ENCODE data around the gene PLEKHA5. TPM values are rescaled to one million over a fixed set of nuclear protein-coding genes. Genes with fewer than 3 reads are reported as not detected.
"Not testable (repeated sequence)": the region's sequence is repeated elsewhere in the genome, so short reads cannot be mapped to it uniquely, and the experiment has no call there.

The PLEKHA5 gene
- total RNA-seq, 2 experiments from 2014 or later: 4.5 to 5.1 TPM

DNA sequence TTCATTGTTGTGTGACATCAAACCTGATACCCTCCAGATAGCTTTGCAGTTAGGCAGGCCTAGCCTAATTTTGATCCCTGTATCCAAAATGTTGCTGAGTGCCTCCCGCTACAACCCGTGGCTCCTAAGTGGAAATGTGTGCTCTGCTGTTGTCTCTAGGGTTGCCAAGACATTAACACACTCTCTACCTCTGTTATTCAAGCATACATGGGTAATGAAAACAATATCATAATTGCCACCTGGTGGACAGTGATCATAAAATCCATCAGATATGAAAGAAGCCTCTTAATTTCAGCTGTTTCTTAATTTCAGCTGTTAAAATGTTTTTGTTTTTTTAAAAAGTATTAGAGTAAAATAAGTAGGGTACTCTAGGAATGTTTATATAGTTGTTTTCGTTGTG lies 93.5 kb downstream of the PLEKHA5 start:
- ChIA-PET CTCF (interaction anchor here (0.6 kb wide), 2 partner anchors 14 to 317 kb away, joined by 4 to 6 read pairs; no protein-coding TSS in a partner anchor), POLR2A (interaction anchor here (0.7 kb wide), 1 partner anchor 239 kb away, joined by 3 read pairs; no protein-coding TSS in a partner anchor)
- DNase-seq: no peak
- no peaks in the 10 kb centered on the region for H3K36me3 Mint-ChIP-seq (ENCODE audit: low read depth)
- H3K4me3 Mint-ChIP-seq: no peak overlapping the region
- H3K9me3 Mint-ChIP-seq: no peaks in the 10 kb centered on the region
- no peaks in the 10 kb centered on the region for H3K27me3 Mint-ChIP-seq
- H3K4me1 Mint-ChIP-seq: no peaks in the 10 kb centered on the region
- no peak overlapping the region for H3K27ac Mint-ChIP-seq

DNA sequence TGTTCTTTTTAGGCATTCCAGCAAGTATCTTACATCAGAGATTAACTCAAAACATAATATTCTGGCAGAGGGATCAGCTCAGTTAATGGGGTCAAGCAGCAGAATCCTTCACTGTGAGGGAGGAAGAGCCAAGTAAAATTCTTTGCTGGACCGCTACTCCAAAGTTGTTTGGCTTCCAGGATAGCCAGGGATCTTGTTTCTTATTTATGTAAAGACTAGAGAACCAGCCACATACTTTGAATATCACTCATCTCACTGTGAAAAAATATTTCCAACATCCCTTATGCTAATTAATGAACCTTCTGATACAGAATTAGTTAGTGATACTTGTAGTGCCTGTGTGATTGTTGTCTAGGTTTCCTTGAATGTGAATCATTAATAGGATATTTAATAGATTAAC lies 94.2 kb downstream of the PLEKHA5 start:
- Mint-ChIP-seq H3K27ac (no peak overlapping the region), H3K4me3 (no peak overlapping the region), H3K9me3 (no peaks in the 10 kb centered on the region), H3K36me3 (ENCODE audit: low read depth) (no peaks in the 10 kb centered on the region), H3K4me1 (no peaks in the 10 kb centered on the region), H3K27me3 (no peaks in the 10 kb centered on the region)
- DNase-seq: no peak
- ChIA-PET POLR2A (no interaction called here), CTCF (no interaction called here)

DNA sequence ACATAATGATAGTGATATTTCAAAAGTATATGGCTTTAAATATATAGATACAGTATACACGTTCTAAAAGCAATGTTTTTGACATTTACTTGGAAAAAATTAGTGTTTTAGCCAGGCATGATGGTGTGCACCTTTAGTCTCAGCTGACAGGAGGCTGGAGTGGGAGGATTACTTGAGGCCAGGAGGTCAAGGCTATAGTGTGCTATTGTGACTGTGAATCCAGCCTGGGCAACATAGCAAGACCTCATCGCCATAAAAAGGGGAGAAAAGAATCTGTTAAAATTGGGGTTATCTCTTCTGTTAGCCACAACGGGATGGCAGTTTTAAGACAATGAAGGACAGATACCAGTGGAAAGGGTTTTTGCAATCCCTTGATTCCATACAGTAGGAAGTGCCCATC lies 95.2 kb downstream of the PLEKHA5 start:
- CTCF ChIA-PET: no interaction called here
- Mint-ChIP-seq H3K27ac (no peak overlapping the region), H3K4me1 (no peaks in the 10 kb centered on the region), H3K27me3 (no peaks in the 10 kb centered on the region), H3K9me3 (no peaks in the 10 kb centered on the region), H3K4me3 (no peak overlapping the region), H3K36me3 (ENCODE audit: low read depth) (no peaks in the 10 kb centered on the region)
- no peak for DNase-seq
- POLR2A ChIA-PET: no interaction called here

DNA sequence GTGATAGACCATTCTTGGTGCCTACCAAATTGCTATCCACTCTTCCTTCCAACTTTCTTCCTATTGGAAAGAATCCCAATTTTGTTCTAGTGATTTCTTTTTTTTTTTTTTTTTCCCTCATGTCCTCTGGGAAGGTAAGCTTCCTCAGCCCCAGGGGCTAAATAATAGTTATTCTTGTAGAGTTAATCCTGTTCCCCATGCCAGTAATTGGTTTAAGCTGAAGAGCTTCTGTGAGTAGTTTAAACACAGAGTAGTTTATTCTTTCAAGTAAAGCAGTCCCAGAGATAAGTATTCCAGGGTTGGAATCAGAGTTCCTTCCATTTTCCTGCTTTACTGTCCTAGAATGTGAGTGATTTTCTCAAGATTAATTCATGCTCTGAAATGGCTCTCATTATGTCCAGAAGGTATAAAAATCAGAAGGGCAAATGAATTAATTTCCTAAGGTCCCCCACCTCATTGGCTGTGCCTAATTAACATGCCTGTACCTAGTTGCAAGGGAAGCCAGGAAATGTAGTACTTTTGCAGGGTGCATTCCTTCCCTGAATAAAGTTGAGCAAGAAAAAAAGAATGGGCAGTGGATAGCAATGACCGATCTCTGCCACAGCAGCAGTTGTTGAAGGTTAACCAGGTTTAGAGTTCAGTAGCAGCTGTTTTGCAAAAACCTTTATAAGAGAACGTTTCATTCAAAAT lies 97.8 kb downstream of the PLEKHA5 start:
- no peak overlapping the region for H3K27ac Mint-ChIP-seq
- no peak overlapping the region for H3K4me3 Mint-ChIP-seq
- ChIA-PET POLR2A (no interaction called here), CTCF (interaction anchor here (0.9 kb wide), 1 partner anchor 10 kb away, joined by 3 read pairs; no protein-coding TSS in a partner anchor)
- H3K4me1 Mint-ChIP-seq: no peaks in the 10 kb centered on the region
- H3K9me3 Mint-ChIP-seq: no peaks in the 10 kb centered on the region
- no peak for DNase-seq
- H3K36me3 Mint-ChIP-seq (ENCODE audit: low read depth): no peaks in the 10 kb centered on the region
- no peaks in the 10 kb centered on the region for H3K27me3 Mint-ChIP-seq

DNA sequence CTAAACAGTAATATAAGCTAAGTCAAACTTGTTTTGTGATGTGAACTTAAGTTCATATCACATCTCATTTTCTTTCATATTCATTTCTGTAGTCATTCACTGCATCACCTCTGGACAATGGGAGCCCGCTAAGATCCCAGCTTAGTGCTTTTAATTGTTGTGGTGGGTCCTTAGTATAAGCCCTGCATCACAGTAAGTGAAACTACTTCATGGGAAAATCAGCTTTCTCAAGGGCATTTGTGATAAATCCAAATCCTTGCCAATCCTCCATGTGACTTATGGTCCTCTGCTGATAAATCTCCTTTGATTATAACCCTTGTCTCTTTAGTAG lies 98.3 kb downstream of the PLEKHA5 start:
- no peak for DNase-seq
- no peaks in the 10 kb centered on the region for H3K9me3 Mint-ChIP-seq
- ChIA-PET POLR2A (no interaction called here), CTCF (interaction anchor here (0.9 kb wide), 1 partner anchor 9 kb away, joined by 3 read pairs; no protein-coding TSS in a partner anchor)
- no peaks in the 10 kb centered on the region for H3K36me3 Mint-ChIP-seq (ENCODE audit: low read depth)
- no peak overlapping the region for H3K4me3 Mint-ChIP-seq
- H3K27me3 Mint-ChIP-seq: no peaks in the 10 kb centered on the region
- H3K4me1 Mint-ChIP-seq: no peaks in the 10 kb centered on the region
- H3K27ac Mint-ChIP-seq: no peak overlapping the region

DNA sequence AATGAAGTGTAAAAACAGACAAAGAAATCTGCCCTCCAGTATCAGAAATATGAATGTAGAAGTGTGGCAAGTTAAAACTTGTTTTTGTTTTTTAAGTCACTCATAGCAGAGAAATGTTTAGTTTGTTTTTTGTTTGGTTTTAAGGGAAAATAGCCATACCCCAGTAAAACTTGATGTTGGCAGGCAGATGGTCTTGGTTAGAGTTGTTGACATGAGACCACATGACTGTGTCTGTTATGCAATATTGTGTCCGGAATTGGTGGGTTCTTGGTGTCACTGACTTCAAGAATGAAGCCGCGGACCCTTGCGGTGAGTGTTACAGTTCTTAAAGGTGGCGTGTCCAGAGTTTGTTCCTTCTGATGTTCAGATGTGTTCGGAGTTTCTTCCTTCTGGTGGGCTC lies 99.5 kb downstream of the PLEKHA5 start:
- H3K36me3 Mint-ChIP-seq (ENCODE audit: low read depth); H3K27me3 Mint-ChIP-seq; DNase-seq; H3K27ac Mint-ChIP-seq; CTCF ChIA-PET; H3K4me3 Mint-ChIP-seq; POLR2A ChIA-PET; H3K4me1 Mint-ChIP-seq; H3K9me3 Mint-ChIP-seq: not testable (repeated sequence)

DNA sequence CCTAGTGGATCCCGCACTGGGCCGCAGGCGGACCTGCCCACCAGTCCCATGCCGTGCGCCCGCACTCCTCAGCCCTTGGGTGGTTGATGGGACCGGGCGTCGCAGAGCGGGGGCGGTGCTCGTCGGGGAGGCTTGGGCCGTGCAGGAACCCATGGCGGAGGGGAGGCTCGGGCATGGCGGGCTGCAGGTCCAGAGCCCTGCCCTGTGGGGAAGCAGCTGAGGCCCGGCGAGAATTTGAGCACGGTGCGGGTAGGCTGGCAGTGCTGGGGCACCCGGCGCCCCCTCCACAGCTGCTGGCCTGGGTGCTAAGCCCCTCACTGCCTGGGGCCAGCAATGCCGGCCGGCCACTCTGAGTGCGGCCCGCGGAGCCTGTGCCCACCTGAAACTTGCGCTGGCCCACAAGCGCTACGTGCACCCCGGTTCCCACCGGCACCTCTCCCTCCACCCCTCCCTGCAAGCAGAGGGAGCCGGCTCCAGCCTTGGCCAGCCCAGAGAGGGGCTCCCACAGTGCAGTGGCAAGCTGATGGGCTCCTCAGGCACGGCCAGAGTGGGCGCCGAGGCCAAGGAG lies 100.8 kb downstream of the PLEKHA5 start:
- no peaks in the 10 kb centered on the region for H3K4me1 Mint-ChIP-seq
- no peaks in the 10 kb centered on the region for H3K27me3 Mint-ChIP-seq
- no peak overlapping the region for H3K27ac Mint-ChIP-seq
- H3K4me3 Mint-ChIP-seq: no peak overlapping the region
- no peaks in the 10 kb centered on the region for H3K36me3 Mint-ChIP-seq (ENCODE audit: low read depth)
- no peaks in the 10 kb centered on the region for H3K9me3 Mint-ChIP-seq
- no peak for DNase-seq
- ChIA-PET CTCF (no interaction called here), POLR2A (no interaction called here)

DNA sequence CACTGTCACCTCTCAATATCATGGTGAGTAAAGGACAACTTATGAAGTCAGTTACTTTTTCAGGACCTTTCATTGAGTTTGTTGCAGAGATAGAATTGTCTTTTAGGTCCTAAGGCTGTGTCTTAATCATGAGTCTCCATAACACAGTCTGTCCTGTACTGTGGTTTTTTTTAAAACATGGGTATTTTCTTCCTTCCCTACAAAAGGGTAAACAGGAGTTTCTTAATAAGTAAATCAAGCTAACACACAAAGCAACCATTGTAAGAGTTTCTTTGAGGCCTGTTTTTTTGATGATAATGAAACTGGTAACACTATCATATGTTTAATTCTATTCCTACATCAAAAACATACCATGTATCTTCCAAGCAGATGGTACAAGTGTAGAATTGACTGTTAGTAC lies 101.4 kb downstream of the PLEKHA5 start:
- no peak overlapping the region for H3K4me3 Mint-ChIP-seq
- H3K4me1 Mint-ChIP-seq: no peaks in the 10 kb centered on the region
- no peaks in the 10 kb centered on the region for H3K27me3 Mint-ChIP-seq
- H3K9me3 Mint-ChIP-seq: no peaks in the 10 kb centered on the region
- H3K27ac Mint-ChIP-seq: no peak overlapping the region
- no peak for DNase-seq
- ChIA-PET POLR2A (no interaction called here), CTCF (no interaction called here)
- H3K36me3 Mint-ChIP-seq (ENCODE audit: low read depth): no peaks in the 10 kb centered on the region

DNA sequence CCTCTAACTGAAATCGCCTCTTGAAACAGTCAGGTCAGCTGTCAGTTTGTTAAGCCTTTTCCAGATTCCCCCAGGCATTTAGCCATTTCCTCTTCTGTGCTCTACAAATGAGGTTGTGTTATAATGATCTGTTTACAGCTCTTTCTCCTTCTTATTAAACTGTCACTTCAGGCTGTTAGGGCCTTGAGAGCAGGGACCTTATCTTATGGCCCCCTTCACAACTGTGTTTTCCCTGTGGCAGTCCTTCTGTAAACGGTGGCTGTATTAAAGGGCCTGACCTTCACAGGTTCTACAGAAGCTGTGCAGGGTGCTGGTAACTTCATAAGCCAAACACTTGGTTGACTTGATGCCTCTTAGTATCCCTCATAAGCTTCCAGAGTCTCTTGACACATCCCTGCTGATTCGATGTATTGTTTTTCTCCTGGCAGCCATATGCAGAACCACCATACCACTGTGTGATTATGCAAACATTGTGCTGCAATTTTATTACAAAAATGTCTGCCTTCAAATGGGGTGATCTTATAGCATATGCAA lies 104.7 kb downstream of the PLEKHA5 start:
- no peaks in the 10 kb centered on the region for H3K36me3 Mint-ChIP-seq (ENCODE audit: low read depth)
- no peaks in the 10 kb centered on the region for H3K27me3 Mint-ChIP-seq
- H3K4me1 Mint-ChIP-seq: no peaks in the 10 kb centered on the region
- DNase-seq: no peak
- ChIA-PET CTCF (no interaction called here), POLR2A (interaction anchor here (0.6 kb wide), 1 partner anchor 29 kb away, joined by 3 read pairs; no protein-coding TSS in a partner anchor)
- H3K9me3 Mint-ChIP-seq: no peaks in the 10 kb centered on the region
- no peak overlapping the region for H3K27ac Mint-ChIP-seq
- no peak overlapping the region for H3K4me3 Mint-ChIP-seq

DNA sequence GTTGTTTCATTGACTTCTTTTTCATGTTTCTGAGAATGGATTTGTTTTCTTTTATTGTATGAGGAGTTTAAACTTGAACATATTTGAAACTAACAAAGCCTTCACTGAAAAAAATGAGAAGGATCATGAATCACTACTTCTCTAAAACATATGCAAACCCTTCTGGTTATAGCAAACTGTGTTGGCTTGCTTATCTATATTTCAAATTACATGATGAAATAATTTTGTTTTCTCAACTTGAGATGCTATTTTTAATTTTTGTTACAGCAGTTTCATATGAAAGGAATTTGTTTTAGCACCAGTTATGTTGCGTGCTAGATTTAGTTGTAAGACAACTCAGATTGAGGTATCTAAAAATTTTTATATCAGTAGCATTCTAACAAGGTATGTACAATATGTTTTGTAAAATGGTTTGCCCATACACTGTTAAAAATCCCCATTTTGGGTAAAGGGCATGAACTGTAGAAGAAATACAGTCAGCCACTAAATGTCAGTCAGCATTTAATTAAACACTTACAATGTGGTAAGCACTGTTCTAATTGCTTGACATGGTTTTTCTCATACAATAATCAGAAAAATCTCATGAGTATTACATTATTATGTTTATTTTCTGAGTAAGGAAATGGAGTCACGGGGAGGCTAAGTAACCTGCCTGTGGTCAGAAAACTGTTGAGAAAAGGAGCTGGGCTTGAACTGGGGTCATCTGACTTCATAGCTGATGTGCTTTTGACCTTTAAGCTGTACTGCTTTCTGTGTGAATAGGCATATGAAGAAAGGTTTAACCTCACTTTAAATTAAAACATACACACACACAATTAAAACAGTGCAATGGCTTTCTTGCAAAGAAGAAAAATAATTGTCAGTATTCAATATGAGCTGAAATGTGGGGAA lies 105.7 kb downstream of the PLEKHA5 start:
- H3K4me1 Mint-ChIP-seq: no peaks in the 10 kb centered on the region
- no peak overlapping the region for H3K4me3 Mint-ChIP-seq
- no peak for DNase-seq
- H3K27me3 Mint-ChIP-seq: no peaks in the 10 kb centered on the region
- POLR2A ChIA-PET: no interaction called here
- CTCF ChIA-PET: no interaction called here
- H3K27ac Mint-ChIP-seq: no peak overlapping the region
- H3K36me3 Mint-ChIP-seq (ENCODE audit: low read depth): no peaks in the 10 kb centered on the region
- no peaks in the 10 kb centered on the region for H3K9me3 Mint-ChIP-seq

DNA sequence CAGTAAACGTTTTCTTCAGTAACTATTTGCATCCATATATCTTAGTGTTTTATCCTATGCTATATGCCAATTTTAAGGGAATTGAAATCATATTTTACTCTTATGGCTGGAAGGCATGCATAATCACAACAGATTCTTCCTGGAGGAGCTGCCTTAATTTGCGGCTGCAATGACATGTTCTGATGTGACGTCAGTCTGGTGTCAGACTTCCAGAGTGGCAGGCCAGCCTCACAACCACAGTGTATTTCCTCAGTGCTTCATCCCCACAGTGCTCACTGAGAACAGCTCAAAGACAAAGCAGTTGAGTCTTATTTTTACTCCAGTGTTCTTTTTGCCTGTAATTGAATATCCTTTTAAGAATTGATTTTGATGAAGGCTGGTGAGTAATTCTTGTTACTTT lies 107.1 kb downstream of the PLEKHA5 start:
- no peaks in the 10 kb centered on the region for H3K36me3 Mint-ChIP-seq (ENCODE audit: low read depth)
- ChIA-PET POLR2A (no interaction called here), CTCF (interaction anchor here (1.3 kb wide), 1 partner anchor 9 kb away, joined by 3 read pairs; no protein-coding TSS in a partner anchor)
- no peak overlapping the region for H3K4me3 Mint-ChIP-seq
- no peaks in the 10 kb centered on the region for H3K27me3 Mint-ChIP-seq
- no peak overlapping the region for H3K27ac Mint-ChIP-seq
- no peaks in the 10 kb centered on the region for H3K9me3 Mint-ChIP-seq
- no peak for DNase-seq
- H3K4me1 Mint-ChIP-seq: no peaks in the 10 kb centered on the region

DNA sequence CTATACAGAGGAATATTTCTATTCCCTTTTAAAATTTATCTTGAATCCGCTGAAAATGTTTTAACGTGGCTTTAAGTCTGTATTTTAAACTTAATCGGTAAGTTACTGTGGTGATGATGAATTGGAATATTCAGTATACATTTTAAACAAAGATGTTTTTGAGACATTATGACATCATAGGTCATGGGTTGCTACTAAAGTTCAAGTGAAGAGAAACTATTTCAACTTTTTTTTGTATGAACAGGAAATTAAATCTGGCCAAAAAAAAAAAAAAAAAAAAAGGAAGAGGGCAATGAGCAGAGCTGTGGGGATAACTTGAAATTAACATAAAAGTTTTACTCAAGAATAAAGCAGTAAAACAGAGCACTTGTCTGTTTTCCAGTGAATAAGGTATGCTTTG lies 109.0 kb downstream of the PLEKHA5 start:
- H3K27me3 Mint-ChIP-seq: no peaks in the 10 kb centered on the region
- ChIA-PET CTCF (no interaction called here), POLR2A (no interaction called here)
- H3K4me1 Mint-ChIP-seq: no peaks in the 10 kb centered on the region
- DNase-seq: no peak
- no peaks in the 10 kb centered on the region for H3K36me3 Mint-ChIP-seq (ENCODE audit: low read depth)
- H3K9me3 Mint-ChIP-seq: no peaks in the 10 kb centered on the region
- H3K4me3 Mint-ChIP-seq: no peak overlapping the region
- H3K27ac Mint-ChIP-seq: no peak overlapping the region

DNA sequence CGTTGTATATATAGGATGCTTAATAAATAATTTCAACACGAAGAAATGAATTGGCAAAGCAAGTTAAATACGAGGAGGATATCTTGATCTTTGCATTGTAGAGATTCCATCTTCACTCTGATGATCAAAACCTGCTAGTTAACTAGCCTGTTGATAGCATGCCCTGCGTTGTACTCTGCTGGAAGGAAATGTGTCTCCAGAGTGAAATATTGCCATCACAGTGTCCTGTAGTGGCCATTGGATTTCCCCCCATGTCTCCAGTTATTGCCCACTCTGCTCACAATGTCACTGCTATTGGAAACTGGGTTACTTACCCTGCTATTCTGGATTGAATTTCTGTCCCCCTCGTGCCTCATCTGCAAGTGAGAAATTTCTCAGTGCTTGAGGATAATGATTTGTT lies 109.6 kb downstream of the PLEKHA5 start:
- Mint-ChIP-seq H3K36me3 (ENCODE audit: low read depth) (no peaks in the 10 kb centered on the region), H3K27ac (no peak overlapping the region), H3K9me3 (no peaks in the 10 kb centered on the region), H3K4me1 (no peaks in the 10 kb centered on the region), H3K4me3 (no peak overlapping the region), H3K27me3 (no peaks in the 10 kb centered on the region)
- no peak for DNase-seq
- POLR2A ChIA-PET: no interaction called here
- CTCF ChIA-PET: no interaction called here

Measured in activated CD4-positive, alpha-beta T cell treated with anti-CD3 and anti-CD28 coated beads, Interleukin-2, amount 10 ng/mL, durations not matched to agents 7 days and 5 days (primary cell).